Measurements from ENCODE around the gene SYS1. TPM values are rescaled to one million over a fixed set of nuclear protein-coding genes. Genes with fewer than 3 reads are reported as not detected.

SYS1 gene
- total RNA-seq, 1 donor from 2014 or later = 29.2 TPM

DNA sequence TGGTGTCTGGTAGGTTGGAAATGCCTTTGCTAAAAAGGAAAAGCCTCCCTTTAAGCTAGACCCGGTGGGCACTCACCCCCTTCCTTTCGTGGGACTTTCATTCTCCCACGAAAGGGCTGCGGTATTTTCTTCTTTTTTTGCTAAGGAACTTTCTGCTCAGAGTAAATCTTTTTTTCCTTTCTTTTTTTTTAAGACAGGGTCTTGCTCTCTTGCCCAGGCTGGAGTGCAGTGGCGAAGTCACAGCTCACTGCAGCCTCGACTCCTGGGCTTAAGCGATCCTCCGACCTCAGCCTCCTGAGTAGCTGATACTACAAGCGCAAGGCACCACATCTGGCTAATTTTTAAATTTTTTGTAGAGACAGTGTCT lies 11.1 kb downstream of the SYS1 start:
- Mint-ChIP-seq H3K4me1 (ENCODE audit: unreplicated experiment) (no peaks in the 10 kb centered on the region), H3K27me3 (no peaks in the 10 kb centered on the region), H3K9me3 (no peaks in the 10 kb centered on the region), H3K36me3 (peaks cover 4% of the 10 kb centered on the region), H3K27ac (peak overlapping the region; percentile 11), H3K4me3 (peak overlapping the region; percentile 87)
- DNase-seq (ENCODE audit: extremely low spot score, unreplicated experiment) = no peak
- TF ChIP-seq, protein P1, sequence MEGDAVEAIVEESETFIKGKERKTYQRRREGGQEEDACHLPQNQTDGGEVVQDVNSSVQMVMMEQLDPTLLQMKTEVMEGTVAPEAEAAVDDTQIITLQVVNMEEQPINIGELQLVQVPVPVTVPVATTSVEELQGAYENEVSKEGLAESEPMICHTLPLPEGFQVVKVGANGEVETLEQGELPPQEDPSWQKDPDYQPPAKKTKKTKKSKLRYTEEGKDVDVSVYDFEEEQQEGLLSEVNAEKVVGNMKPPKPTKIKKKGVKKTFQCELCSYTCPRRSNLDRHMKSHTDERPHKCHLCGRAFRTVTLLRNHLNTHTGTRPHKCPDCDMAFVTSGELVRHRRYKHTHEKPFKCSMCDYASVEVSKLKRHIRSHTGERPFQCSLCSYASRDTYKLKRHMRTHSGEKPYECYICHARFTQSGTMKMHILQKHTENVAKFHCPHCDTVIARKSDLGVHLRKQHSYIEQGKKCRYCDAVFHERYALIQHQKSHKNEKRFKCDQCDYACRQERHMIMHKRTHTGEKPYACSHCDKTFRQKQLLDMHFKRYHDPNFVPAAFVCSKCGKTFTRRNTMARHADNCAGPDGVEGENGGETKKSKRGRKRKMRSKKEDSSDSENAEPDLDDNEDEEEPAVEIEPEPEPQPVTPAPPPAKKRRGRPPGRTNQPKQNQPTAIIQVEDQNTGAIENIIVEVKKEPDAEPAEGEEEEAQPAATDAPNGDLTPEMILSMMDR (conservative IDR thresholded peaks at IDR 0.05) = peak; percentile 12

DNA sequence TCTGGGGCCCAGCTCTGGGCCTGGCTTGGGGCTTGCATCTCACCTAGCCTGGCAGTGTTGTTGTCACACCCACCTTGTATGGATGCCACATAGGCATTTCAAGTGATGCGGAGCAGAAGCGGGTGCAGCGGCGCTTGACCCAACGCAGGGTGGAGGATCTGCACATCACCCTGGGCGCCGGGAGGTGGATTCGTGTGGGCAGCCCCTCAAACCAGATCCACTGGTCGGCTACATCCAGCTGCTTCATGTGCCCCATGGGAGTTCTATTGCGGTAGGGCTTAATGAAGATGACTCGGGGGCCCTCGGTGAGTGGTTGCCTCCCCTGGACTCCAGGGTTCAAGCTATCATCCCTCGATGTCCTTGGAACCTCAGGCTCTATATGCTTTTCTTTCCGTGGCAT lies 12.0 kb downstream of the SYS1 start:
- Mint-ChIP-seq H3K27ac (no peak overlapping the region), H3K27me3 (no peaks in the 10 kb centered on the region), H3K4me3 (no peak overlapping the region), H3K4me1 (ENCODE audit: unreplicated experiment) (no peaks in the 10 kb centered on the region), H3K9me3 (no peaks in the 10 kb centered on the region), H3K36me3 (peaks cover 4% of the 10 kb centered on the region)
- TF ChIP-seq, protein P1 (conservative IDR thresholded peaks at IDR 0.05) = no peak
- DNase-seq (ENCODE audit: extremely low spot score, unreplicated experiment) = no peak

DNA sequence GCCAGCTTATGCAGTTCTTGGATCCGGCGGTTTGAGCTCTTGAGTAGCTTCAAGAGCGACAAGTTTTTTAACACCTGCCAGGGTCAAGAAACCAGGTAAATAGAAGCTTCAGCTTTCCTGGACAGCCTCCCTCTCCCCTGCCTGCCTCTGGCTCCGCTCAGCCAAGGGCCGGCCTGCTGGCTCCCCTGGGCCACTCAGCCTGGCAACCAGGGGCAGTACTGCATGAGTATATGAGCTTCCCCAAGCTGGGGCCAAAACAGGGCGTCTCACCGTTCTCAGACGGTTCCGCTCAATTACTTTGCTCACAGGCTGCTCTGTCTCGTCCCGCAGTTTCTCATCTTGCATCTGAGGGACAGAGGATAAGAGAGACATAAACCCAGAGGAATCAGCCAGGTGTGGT lies 14.3 kb downstream of the SYS1 start:
- no peaks in the 10 kb centered on the region for H3K4me1 Mint-ChIP-seq (ENCODE audit: unreplicated experiment)
- H3K4me3 Mint-ChIP-seq = no peak overlapping the region
- no peaks in the 10 kb centered on the region for H3K36me3 Mint-ChIP-seq
- TF ChIP-seq, protein P1 (conservative IDR thresholded peaks at IDR 0.05) = no peak
- no peak overlapping the region for H3K27ac Mint-ChIP-seq
- H3K9me3 Mint-ChIP-seq = no peaks in the 10 kb centered on the region
- H3K27me3 Mint-ChIP-seq = no peaks in the 10 kb centered on the region
- no peak for DNase-seq (ENCODE audit: extremely low spot score, unreplicated experiment)

DNA sequence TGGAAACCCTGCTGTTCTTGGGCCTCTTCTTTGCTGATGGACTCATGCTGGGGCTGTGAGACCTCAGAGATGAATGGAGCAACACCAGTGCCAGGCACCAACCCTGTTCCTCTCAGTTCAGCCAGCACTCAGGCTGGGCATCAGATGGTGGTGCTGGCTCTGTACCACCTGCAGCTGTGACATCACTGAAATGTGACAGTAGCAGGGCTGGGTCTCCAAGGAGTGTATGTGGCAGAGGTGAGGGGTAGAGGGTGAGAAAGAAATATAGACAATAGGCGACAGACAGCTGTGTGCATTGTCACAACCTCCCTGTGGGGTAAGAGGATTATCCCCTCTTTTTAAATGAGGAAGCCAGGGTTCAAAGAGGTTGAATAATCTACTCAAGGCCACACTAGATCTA lies 15.2 kb downstream of the SYS1 start, which contains the start of gene TP53TG5:
Gene TP53TG5, minus strand, starts transcription at position 135 of the 400 bp plus-strand sequence. Its CDS starts 89 bp downstream, at position 46.
- Mint-ChIP-seq H3K27me3 (no peaks in the 10 kb centered on the region), H3K27ac (no peak within 1 kb of the TSS), H3K4me1 (ENCODE audit: unreplicated experiment) (no peaks in the 10 kb centered on the region), H3K9me3 (no peaks in the 10 kb centered on the region), H3K36me3 (no peaks in the 10 kb centered on the region), H3K4me3 (no peak within 1 kb of the TSS)
- no peak for DNase-seq (ENCODE audit: extremely low spot score, unreplicated experiment)
- TF ChIP-seq, protein P1 (conservative IDR thresholded peaks at IDR 0.05) = no peak

DNA sequence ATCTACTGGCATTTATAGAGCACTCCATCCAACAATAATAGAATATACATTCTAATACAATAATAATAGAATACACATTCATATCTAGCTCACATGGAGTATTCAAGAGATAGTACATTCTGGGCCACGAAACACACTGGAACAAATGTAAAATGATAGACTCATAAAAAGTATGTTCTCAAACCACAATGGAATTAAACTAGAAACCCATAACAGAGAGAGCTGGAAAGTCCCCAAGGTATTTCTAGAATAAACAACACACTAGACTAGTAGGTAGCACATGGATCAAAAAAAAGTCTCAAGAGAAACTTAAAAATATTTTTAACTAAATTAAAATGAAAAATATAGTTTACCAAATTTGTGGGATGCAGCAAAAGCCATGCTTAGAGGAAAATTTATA lies 24.3 kb downstream of the SYS1 start:
- no peak for DNase-seq (ENCODE audit: extremely low spot score, unreplicated experiment)
- H3K4me3 Mint-ChIP-seq = no peak overlapping the region
- H3K27me3 Mint-ChIP-seq = no peaks in the 10 kb centered on the region
- H3K4me1 Mint-ChIP-seq (ENCODE audit: unreplicated experiment) = no peaks in the 10 kb centered on the region
- H3K27ac Mint-ChIP-seq = no peak overlapping the region
- TF ChIP-seq, protein P1 (conservative IDR thresholded peaks at IDR 0.05) = no peak
- peaks cover 3% of the 10 kb centered on the region for H3K36me3 Mint-ChIP-seq
- H3K9me3 Mint-ChIP-seq = no peaks in the 10 kb centered on the region

DNA sequence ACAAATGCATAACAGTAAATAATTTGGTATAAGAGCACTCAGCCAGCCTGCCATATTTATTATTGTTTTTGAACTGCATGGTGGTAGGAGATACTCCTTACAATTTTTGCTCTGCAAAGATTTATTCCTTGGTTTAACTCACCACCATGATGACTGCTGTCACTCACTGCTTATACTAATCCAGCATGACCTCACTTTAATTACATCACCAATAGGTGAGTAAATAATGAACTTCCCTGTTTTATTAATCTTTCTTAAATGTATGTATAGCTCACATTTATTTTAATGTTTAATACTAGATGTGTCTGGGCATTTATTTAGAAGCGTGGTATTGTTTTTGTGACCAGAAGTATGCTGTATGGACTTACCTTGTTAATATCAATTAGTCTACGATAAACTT lies 28.0 kb downstream of the SYS1 start:
- Mint-ChIP-seq H3K4me1 (ENCODE audit: unreplicated experiment) (no peaks in the 10 kb centered on the region), H3K9me3 (no peaks in the 10 kb centered on the region), H3K4me3 (no peak overlapping the region), H3K27ac (no peak overlapping the region), H3K36me3 (peaks cover 3% of the 10 kb centered on the region), H3K27me3 (no peaks in the 10 kb centered on the region)
- TF ChIP-seq, protein P1 (conservative IDR thresholded peaks at IDR 0.05) = no peak
- DNase-seq (ENCODE audit: extremely low spot score, unreplicated experiment) = no peak
